ENCODE measurements around the gene FAM3A.
"Not testable (repeated sequence)": the region's sequence is repeated elsewhere in the genome, so short reads cannot be mapped to it uniquely, and the experiment has no call there.

The FAM3A gene

GRCh38 chrX:154505734-154506133 is 10.3 kb downstream of the FAM3A start:
- DNase-seq (ENCODE audit: low read depth in 2 of 2), result no peak

- no peak for DNase-seq (ENCODE audit: low read depth in 2 of 2)
Measured at GRCh38 chrX:154502989-154503388, 13.0 kb downstream of the FAM3A start.

- no peak for DNase-seq (ENCODE audit: low read depth in 2 of 2)
Measured at GRCh38 chrX:154502098-154502497, 13.9 kb downstream of the FAM3A start.

- not testable (repeated sequence) for DNase-seq (ENCODE audit: low read depth in 2 of 2)
Measured at GRCh38 chrX:154501423-154501822, 14.6 kb downstream of the FAM3A start.

GRCh38 chrX:154496591-154497137 is 19.4 kb downstream of the FAM3A start:
- not testable (repeated sequence) for DNase-seq (ENCODE audit: low read depth in 2 of 2)

- no peak for DNase-seq (ENCODE audit: low read depth in 2 of 2)
Measured at GRCh38 chrX:154495472-154495922, 20.5 kb downstream of the FAM3A start.

- DNase-seq (ENCODE audit: low read depth in 2 of 2), result no peak
Measured at GRCh38 chrX:154494715-154495114, 21.3 kb downstream of the FAM3A start.

- peak; percentile 71 to 81 for DNase-seq (ENCODE audit: low read depth in 2 of 2)
Measured at GRCh38 chrX:154490414-154491083, 25.5 kb downstream of the FAM3A start, which contains the start of gene SLC10A3. TSS of gene SLC10A3 (minus strand) at chrX:154490629. CDS start at chrX:154488940, 1,689 bp downstream.

GRCh38 chrX:154490021-154490413 is 26.0 kb downstream of the FAM3A start:
- no peak for DNase-seq (ENCODE audit: low read depth in 2 of 2)

GRCh38 chrX:154489182-154489581 is 26.9 kb downstream of the FAM3A start:
- no peak for DNase-seq (ENCODE audit: low read depth in 2 of 2)

- DNase-seq (ENCODE audit: low read depth in 2 of 2), result no peak
Measured at GRCh38 chrX:154488336-154489075, 27.5 kb downstream of the FAM3A start.

GRCh38 chrX:154487518-154488290 is 28.3 kb downstream of the FAM3A start:
- DNase-seq (ENCODE audit: low read depth in 2 of 2), result no peak

GRCh38 chrX:154486396-154487207 is 29.4 kb downstream of the FAM3A start, which contains the start of gene UBL4A:
TSS of gene UBL4A (minus strand) at chrX:154486615. CDS start at chrX:154486584, 31 bp downstream.
- peak; percentile 27 to 47 for DNase-seq (ENCODE audit: low read depth in 2 of 2)

GRCh38 chrX:154486052-154486395 is 30.0 kb downstream of the FAM3A start:
- DNase-seq (ENCODE audit: low read depth in 2 of 2), result no peak

- DNase-seq (ENCODE audit: low read depth in 2 of 2), result no peak
Measured at GRCh38 chrX:154485150-154486051, 30.6 kb downstream of the FAM3A start.

GRCh38 chrX:154484255-154485149 is 31.5 kb downstream of the FAM3A start:
- DNase-seq (ENCODE audit: low read depth in 2 of 2), result no peak

GRCh38 chrX:154483325-154483724 is 32.7 kb downstream of the FAM3A start:
- DNase-seq (ENCODE audit: low read depth in 2 of 2), result no peak

GRCh38 chrX:154482786-154483185 is 33.2 kb downstream of the FAM3A start:
- DNase-seq (ENCODE audit: low read depth in 2 of 2), result no peak
